UCSD-AML1 (cell line): ENCODE measurements around the gene MIGA1.
"Not testable (repeated sequence)": the region's sequence is repeated elsewhere in the genome, so short reads cannot be mapped to it uniquely, and the experiment has no call there.

Experiments used
- DNase-seq: peaks from one replicate; lab custom pipeline; 2025; ENCODE audit not compliant: unreplicated experiment; lab: John Stamatoyannopoulos, UW

The MIGA1 gene

DNA sequence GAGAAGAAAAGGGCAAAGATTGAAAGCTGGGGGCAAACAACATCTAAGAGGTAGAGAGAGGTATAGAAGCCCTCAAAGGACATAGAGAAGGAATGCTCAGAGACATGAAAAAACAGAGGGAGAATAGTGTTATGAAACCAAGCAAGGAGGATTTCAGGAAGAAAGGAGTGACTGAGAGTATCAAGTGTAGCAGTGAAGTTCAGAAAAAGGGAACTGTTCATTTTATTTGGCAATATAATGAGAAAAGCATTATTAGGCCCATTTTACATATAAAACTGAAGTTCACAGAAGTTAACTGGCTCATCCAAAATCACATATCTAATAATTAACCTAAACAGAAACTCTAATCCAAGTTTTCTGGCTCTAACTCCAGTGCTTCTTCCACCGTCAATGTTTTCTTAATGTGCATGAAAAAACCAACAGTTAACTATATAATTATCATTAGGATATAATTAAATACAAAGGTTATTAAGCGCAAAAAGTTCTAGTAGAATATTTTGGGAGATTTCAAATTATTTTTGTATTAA, 126.6 kb downstream of the MIGA1 start:
- DNase-seq, result no peak

GRCh38 chr1:77906624-77907023, 127.2 kb downstream of the MIGA1 start:
- DNase-seq, result no peak

GRCh38 chr1:77910116-77910515, 130.7 kb downstream of the MIGA1 start:
- no peak for DNase-seq

DNA sequence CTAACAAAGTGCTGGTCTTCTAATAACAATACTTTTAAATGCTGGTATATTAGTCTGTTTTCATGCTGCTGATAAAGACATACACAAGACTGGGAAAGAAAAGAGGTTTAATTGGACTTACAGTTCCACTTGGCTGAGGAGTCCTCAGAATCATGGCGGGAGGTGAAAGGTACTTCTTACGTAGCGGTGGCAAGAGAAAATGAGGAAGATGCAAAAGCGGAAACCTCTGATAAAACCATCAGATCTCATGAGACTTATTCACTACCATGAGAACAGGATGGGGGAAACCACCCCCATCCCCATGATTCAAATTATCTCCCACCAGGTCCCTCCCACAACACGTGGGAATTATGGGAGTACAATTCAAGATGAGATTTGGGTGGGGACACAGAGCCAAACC, 139.5 kb downstream of the MIGA1 start:
- not testable (repeated sequence) for DNase-seq

- no peak for DNase-seq
Observed at GRCh38 chr1:77925518-77925917, 146.1 kb downstream of the MIGA1 start.

DNA sequence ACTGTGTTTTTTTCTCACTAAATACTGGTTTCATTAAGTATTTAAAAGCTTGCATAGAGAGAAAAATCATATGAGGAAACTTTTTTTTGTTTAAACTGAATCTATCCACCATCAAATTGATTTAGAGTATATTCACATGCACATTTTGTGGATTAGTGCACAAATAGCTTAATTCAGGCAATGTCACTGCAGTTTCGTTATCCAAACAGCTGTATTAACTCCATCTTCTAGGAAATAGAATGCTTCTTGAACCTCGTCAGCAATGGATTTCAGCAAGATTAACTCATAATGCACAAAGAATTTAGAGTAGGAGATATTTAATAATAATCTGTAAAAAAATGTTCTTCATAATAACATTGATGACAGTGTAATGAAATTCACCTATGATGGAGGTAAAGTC, 146.5 kb downstream of the MIGA1 start:
- DNase-seq, result no peak

DNA sequence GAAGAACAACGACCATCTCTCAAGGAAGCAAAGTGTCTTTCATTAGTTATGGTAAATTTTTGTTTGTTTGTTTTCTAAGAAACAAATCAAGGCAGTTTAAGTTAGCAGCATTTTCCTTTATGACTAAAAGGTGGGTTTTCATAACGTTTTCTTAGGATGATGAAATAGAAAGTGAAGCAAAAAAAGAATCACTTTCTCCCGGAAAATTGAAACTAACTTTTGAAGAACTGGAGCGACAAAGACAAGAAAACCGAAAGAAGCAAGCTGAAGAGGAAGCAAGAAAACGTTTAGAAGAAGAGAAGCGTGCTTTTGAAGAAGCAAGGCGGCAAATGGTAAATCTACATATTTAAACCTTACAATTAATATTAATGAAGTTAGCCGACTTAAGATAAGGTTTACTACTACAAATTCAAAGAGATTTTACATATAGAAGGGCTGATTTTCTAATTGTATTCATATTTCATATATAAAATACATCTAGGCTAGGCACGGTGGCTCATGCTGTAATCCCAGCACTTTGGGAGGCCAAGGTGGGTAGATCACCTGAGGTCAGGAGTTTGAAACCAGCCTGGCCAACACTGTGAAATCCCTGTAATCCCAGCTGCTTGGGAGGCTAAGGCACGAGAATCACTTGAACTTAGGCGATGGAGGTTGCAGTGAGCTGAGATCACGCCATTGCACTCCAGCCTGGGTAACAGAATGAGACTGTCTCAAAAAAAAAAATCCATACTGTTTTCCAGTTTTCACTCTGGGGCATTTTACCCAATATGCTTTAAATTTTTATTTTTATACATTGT, 147.3 kb downstream of the MIGA1 start:
- no peak for DNase-seq

DNA sequence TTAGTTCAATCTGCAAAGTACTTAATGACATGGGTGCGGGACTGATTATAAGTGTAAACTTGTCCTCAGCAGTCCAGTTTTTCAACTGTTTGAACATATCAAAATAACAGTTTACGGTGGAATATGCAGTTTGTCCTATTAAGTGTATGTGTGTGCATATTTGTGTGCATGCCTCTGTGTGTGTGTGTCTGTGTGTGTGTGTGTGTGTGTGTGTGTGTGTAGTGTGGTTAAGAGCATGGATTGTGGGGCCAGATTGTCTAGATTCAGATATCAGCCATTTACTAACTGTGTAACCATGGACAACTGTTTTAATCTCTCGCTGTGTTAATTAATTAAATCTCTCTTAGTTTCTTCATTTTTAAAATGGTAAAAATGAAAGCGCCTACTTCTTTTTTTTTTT, 148.0 kb downstream of the MIGA1 start:
- DNase-seq, result no peak
